Uterus (tissue), 2 donors: ENCODE measurements around the gene SPA17.

ENCODE experiments used
- CTCF ChIP-seq, 4 experiments: fragments of 200-600 bp in 2 of 4; fragments of 450-650 bp in 2 of 4; sonication (generic) in 2 of 4; IDR thresholded peaks; one replicate each; pipeline ENCODE4 v1.5.1; 2016 to 2019; ENCODE audit warnings: antibody characterized with exemption in 4 of 4, mild to moderate bottlenecking in 2 of 4, moderate library complexity in 1 of 4
- POLR2A ChIP-seq, 2 donors: fragments of 450-650 bp; IDR thresholded peaks; one replicate each; pipeline ENCODE4 v1.6.1; 2016; ENCODE audit warnings: antibody characterized with exemption in 2 of 2, mild to moderate bottlenecking in 1 of 2, moderate library complexity in 1 of 2

- TF ChIP-seq POLR2A (IDR thresholded peaks at IDR 0.05): peak; percentile 49 to 52
- TF ChIP-seq CTCF (IDR thresholded peaks at IDR 0.05): peak in 2 of 4 experiments; percentile 13 to 24
Measured at GRCh38 chr11:124746621-124747243, 73.0 kb downstream of the SPA17 start.
